Ishikawa (cell line): ENCODE measurements around the gene RPUSD1.

Source experiments
- EP300 ChIP-seq: IDR thresholded peaks from 2 replicates; pipeline ENCODE4 v1.6.1; 2012; ENCODE audit warnings: borderline replicate concordance
- FOXM1 ChIP-seq: IDR thresholded peaks from 2 replicates; pipeline ENCODE4 v1.6.1; 2012; ENCODE audit warnings: low read depth, borderline replicate concordance
- REST ChIP-seq: IDR thresholded peaks from 2 replicates; pipeline ENCODE4 v1.6.1; 2012; ENCODE audit warnings: low read depth, mild to moderate bottlenecking
- TCF12 ChIP-seq: IDR thresholded peaks from 2 replicates; pipeline ENCODE4 v1.6.1; 2012; ENCODE audit warnings: low read depth

GRCh38 chr16:785563-786535, 2.3 kb downstream of the RPUSD1 start:
- TF ChIP-seq REST (no peak), EP300 (no peak), TCF12 (no peak), FOXM1 (no peak)
